ENCODE results near the gene SIGLEC7.
"Not testable (repeated sequence)": the region's sequence is repeated elsewhere in the genome, so short reads cannot be mapped to it uniquely, and the experiment has no call there.

Gene SIGLEC7

DNA sequence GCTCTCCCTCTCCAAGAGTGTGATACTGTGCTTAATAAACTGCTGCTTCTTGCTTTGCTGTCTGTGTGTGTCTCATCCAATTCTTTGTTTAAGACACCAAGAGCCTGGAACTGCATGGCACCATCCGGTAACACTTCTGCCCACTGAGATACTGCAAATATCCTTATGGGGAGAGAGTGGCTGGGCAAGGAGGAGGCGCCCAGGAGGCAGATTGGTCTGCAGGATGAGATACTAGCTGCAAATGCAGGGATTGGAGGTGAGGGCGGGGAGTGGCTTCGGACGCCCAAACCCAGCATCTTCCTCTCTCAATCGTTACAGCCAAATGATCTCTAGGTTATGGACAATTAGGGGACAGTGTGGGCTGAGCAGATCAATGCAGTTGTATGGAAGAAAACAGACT lies 1.7 kb upstream of the SIGLEC7 start:
- DNase-seq, result no peak

DNA sequence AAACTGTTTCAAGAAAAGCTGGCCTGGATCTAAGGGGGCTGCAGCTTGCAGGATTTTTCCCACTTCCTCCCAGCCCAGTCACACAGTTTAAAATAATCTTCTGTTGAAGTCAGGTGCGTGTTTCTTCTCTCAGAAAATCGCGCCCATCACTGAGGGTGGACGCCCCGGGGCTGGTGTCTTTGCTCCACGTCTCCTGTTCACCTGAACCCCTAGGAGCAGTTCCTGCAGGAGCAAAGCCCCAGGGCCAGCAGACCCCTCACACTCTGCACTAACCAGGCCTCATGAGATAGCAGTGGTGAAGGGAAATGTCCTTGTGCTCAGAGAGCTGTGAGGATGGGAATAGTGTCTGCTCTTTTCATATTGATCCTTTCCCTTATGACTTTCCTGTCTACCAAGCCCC lies 920 bp upstream of the SIGLEC7 start:
- DNase-seq, result no peak

DNA sequence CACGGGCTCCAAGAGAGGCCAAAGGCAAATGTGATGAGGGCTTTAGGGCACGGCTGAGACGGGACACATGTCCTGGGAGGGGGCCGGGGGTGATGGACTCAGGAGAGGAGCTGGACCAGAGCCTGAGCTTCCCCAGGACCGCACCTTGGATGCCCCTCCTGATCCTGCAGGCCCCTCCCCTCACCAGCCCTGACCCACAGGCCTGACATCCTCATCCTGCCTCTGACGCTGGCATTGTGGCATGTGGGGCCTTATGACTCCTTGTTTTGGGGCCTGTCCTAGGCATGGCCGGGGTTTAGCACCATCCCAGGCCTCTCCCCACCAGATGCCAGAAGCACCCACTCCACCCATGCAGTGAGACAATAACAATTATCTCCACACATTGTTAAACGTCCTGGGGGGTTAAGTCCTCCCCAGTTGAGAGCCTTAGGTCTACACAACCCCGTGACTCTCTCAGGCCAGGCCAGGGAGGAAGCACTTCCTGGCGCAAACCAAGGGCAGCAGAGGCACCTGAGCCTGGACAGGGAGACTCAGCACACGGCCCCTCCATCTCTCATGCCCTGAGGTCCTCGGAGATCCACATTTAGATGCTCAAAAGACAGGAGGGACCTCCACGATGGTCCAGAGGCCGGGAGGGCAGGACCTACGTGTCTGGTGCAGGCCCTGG lies 841 bp downstream of the SIGLEC7 start:
- not testable (repeated sequence) for DNase-seq

DNA sequence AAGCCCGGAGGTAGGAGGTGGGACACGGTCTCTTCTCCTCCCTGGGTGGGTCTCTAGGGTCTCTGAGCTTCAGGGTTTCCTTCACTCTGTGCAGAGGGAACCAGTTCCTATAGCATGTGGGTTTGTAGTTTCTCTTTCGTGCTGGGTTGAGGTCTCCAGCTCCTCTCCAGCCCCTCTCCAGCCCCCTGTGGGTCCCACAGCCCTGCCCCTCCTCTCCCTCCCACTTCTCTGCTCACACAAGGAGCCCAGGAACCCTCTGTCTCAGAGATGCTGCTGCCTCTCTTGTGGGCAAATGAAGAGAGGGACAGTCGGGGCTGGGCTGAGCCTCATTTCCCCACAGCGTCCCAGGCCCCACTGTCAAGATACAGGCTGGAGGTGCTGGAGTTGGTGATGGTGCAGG lies 1.4 kb downstream of the SIGLEC7 start:
- no peak for DNase-seq

DNA sequence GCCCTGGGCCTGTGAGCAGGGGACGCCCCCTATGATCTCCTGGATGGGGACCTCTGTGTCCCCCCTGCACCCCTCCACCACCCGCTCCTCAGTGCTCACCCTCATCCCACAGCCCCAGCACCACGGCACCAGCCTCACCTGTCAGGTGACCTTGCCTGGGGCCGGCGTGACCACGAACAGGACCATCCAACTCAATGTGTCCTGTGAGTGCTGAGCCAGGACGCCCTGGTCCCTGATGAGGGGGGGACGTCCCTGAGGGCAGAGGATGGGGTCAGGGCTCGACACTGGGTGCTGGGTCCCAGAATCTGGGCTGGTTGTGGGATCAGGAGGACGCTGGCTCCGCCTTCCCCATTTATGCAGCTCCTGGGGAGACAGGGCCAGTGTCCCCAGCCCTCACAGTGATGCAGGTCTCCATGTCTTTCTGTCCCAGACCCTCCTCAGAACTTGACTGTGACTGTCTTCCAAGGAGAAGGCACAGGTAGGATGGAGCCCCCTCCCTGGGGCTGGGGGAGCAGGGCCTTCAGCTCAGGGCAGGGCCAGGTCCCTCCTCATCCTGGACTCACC lies 2.5 kb downstream of the SIGLEC7 start:
- no peak for DNase-seq

DNA sequence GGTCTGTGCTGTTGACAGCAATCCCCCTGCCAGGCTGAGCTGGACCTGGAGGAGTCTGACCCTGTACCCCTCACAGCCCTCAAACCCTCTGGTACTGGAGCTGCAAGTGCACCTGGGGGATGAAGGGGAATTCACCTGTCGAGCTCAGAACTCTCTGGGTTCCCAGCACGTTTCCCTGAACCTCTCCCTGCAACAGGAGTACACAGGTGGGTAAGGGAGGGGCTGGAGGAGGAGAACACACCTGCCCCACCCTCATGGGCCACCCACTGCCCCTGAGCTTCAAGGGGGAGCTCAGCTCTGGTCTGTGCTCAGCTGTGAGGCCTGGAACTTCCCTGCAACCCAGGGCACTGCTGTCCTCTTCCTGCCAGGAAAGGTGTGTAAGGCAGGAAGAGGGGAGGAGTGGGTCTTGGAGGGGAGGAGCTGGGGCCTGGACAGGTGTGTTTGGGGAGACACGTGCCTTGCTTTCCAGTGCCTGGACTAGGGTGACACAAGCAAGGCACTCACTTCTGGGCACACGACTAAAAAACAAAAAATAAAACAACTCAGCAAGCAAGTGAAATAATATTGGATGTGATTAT lies 3.9 kb downstream of the SIGLEC7 start:
- no peak for DNase-seq

DNA sequence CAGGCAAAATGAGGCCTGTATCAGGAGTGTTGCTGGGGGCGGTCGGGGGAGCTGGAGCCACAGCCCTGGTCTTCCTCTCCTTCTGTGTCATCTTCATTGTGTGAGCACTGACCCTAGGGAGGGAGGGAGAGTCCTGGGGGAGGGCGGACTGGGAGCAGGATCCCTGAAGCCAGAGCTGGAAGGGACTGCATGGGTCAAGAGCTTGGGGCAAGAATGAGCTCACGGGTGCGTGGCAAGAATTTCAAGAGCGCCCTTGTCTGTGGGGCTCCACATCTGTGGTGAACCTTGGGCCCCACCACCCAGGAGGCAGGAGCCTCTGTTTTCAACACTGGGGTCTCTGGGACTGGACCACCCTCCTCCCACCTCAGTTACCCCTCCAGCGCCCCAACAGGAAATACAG lies 4.7 kb downstream of the SIGLEC7 start:
- no peak for DNase-seq

DNA sequence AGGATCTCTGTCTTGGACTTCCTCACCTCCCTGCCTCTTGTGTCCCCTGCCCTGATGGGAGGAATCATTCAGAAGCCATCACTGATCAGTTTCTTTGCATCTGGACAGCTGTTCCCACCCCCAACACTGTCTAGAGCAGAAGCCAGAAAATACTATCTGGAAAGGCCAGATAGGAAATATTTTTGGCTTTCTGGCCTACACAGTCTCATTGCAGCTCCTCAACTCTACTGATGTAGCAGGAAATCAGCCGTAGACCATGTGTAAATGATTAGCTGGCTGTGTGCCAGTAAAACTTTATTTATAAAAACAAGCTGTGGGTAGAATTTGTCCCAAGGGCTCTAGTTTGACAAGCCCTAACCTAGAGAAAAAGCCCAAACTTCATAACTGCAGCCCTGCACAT lies 5.6 kb downstream of the SIGLEC7 start:
- DNase-seq, result no peak

DNA sequence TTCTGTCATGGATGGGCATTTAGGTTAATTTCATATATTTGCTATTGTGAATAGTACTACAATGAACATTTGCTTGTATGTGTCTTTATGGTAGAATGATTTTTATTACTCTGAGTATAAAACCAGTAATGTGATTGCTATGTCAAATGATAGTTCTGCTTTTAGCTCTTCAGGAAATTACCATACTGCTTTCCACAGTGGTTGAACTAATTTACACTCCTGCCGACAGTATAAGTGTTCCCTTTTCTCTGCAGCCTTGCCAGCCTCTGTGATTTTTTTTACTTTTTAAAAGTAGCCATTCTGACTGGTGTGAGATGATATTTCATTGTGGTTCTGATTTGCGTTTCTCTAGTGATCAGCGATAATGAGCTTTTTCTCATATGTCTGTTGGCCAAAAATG lies 6.5 kb downstream of the SIGLEC7 start:
- no peak for DNase-seq

DNA sequence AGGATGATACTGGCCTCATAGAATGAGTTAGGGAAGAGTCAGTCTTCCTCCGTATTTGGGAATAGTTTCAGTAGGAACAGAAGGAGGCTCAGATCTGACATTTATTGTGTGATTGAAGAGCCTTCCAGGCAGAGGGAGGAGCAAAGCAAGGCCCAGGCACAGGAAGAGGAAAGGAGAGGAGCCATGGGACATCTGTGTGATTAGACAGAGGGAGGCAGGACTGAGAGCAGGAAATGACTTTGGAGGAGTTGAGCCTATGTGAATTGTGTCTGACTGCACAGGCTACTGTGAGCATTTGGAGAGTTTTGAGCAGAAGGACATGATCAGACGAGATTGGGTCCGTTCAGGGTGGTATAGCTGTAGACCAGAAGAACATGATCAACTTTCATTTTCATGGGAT lies 8.5 kb downstream of the SIGLEC7 start:
- no peak for DNase-seq

DNA sequence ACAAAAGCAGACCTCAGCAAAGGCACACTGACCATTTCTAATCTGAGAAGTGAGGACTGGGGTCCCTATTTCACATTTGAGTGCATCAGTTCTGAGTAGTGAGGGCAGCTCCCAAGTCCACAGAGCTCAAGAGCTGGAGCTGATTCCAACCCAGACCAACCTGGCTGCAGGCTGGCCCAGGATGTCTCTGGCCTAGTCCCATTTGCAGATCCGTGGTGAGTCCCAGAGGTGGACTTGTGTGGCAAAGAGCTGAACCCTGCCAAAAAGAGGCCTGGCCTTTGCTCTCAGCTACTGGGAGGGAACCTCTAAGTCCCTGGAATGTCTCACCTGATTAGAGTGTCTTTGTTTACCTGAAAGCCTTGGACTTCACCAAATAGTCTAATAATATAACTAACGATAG lies 14.6 kb downstream of the SIGLEC7 start:
- DNase-seq, result no peak

DNA sequence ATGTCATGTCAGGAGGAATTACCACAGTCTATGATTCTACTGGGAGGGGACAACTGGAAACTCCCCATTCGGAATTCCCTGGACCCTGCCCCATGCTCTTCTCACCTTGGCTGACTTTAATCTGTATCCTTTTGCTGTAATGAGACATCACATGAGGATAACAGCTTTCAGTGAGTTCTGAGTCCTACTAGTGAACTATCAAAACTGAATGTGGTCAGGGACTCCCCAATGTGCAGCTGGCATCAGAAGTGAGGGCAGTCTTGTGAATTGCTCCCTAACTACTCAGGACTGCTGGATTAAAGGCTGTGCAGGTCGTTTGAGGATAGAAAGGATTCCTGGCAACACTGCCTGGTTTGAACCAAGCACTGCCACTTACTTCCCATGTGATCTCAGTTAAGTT lies 15.2 kb downstream of the SIGLEC7 start:
- DNase-seq, result no peak

DNA sequence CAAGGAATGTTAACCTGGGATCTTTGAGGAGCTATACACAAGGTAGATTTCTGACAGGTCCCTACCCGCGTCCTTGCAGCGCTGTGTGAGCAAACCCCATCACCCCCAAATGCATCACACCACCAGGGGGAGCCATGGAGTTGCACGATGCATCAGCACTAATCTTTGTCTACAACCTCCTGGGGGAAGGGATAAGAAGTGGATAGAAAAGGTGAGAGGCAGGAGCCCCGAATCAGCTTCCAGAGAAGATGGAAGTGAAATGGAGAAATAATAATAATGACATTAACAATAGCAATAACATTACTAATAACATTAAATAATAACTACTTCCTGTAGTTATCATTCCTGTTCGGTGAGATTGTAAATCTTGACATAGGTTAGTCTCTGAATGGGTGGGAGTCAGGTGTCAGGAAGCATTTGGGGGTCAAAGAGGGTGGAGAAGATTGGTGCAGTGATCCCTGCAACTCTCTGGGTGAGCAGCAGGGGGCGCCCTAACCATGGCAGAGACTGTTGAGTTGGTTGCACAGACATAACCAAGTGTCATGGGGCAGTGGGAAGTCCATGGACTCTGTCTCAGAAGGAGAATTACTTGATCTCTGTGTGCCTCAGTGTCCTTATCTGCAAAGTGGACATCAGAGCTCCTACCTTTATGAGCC lies 16.5 kb downstream of the SIGLEC7 start:
- DNase-seq, result no peak

DNA sequence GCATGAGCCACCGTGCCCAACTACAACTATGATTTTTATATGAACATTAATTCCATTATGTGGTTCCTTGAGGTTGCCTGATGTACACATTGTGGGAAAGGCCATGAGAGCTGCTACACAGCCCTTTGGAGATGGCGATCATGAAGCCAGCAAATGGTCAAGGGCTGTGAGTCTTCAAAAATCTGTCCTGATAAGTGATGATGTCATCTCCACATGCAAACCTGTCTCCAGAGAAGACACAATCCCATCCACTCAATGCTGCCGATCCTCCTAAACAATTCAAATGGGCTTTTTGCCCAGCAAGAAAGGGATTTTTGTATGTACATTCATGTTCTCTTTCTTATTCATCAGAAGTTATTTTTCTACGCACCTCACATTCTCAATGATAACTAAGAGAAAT lies 17.6 kb downstream of the SIGLEC7 start:
- no peak for DNase-seq

DNA sequence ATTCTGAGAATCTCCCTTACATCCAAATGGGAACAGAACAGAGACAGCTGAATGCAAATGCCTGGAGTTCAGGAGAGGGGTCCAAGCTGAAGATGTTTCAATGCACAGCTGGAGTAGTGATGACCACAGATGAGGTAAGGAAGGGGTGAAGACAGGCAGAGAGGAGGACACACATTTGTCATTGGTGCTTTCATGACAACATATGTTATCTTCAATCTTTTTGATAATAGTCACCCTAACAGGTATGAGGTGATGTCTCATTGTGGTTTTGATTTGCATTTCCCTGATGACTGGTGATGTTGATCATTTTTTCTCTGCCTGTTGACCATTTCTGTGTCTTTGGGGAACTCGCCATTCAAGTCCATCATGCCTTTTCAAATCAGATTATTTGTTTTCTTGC lies 19.2 kb downstream of the SIGLEC7 start:
- DNase-seq, result no peak

DNA sequence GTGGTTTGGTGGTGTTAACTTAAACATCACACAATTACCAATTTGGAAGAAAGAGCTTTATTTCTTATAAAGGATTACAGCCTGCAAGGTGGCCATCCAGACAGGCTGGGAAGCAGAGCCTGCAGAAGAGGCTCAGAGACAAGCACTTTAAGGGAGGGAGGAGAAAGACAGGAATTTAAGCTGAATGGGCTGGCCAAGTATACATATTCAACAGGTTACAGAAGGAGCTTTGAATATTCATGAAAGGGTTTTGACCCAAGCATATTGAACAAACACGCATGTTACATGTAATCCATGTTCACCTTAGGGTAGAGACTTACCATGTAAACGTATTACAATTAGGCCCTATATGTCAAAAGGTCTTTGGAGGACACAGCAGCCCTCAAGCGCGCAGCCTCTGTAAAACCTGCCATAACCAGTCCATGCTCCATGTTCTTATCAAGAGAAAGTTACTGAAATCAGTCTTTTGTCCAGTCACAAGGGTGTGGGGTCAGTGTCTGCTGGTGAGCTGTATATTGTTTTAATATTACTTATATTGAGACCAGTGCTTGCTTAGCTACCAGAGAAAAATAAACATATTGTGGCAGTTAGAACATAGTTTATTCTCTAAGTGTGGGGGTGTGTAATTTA lies 19.9 kb downstream of the SIGLEC7 start:
- no peak for DNase-seq

DNA sequence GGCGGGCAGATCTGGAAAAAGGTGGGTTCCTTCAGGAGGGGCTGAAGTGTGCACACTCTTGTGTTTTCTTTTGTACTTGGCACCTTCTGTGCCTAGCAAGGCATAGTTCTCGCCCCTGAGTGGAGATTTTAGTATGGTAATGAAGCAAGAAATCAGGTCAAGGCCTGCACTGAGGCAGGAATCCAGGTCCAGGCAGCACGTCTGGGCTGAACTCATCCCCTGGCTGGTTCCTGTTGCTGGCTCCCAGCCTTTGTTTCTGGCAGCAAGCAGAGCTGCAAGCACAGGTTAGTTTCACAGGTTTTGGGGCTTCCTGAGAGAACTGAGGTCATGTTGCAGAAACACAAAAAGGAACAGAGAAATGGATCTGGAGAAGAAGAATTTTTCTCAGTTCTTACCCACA lies 21.2 kb downstream of the SIGLEC7 start:
- DNase-seq, result no peak

DNA sequence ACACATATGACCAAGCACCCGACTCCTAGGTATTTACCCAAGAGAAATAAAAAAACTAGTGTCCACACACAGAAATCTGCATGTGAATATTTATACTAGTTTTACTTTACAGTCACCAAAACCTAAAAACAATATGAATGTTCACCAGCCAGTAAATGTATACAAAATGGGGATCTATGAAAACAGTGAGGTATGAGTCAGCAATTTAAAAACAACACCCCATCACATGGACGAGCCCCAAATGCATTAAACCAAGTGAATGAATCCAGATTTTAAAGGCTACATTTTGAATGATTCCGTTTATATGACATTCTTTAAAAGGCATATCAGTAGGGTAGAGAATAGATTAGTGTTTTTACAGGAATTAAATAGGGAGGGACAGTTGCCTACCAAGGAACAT lies 22.1 kb downstream of the SIGLEC7 start:
- no peak for DNase-seq

DNA sequence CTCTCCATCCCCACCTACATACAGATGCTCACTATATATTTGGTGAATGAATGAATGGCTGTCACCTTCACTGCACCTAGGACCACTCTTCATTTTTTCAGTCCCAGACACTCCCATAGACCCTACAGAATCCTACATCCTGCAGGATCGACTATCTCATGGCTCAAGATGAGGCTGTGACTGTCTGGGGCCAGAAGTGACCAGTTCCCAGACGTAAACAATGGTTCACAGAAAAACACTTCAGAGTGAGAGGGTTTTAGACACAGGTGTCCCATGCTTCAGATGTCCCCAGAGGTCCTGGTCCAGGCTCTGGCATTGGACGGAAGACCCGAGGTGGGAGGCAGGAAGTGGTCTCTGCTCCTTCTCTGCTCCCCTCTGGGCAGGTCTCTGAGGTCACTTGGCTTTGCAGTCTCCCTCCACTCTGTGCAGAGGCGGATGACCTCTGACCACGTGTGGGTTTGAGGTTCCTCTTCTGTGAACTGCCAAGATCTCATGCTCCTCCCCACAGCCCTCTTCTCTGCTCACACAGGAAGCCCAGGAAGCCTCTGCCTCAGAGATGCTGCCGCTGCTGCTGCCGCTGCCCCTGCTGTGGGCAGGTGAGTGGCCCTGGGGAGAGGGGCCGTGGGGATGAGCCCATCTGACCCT lies 24.9 kb downstream of the SIGLEC7 start:
- DNase-seq, result no peak

DNA sequence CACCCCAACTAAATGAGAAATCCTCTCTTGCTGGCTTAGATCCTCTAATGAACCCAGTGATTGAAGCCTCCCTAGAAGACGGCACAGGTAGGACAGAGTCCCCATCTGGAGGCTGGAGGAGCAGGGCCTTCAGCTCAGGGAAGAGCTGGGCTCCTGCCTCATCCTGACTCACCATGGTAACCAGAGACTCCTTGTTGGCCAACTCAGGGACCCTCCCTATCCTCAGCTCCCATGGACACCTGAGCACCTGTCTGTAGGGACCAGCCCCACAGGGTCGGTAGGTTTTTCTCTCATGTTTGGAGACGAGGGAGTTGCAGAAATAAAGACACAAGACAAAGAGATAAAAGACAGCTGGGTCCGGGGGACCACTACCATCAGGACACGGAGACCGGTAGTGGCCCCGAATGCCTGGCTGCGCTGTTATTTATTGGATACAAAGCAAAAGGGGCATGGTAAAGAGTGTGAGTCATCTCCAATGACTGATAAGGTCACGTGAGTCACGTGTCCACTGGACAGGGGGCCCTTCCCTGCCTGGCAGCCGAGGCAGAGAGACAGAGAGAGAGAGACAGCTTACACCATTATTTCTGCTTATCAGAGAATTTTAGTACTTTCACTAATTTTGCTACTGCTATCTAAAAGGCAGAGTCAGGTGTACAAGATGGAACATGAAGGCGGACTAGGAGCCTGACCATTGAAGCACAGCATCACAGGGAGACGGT lies 26.6 kb downstream of the SIGLEC7 start:
- DNase-seq, result no peak

DNA sequence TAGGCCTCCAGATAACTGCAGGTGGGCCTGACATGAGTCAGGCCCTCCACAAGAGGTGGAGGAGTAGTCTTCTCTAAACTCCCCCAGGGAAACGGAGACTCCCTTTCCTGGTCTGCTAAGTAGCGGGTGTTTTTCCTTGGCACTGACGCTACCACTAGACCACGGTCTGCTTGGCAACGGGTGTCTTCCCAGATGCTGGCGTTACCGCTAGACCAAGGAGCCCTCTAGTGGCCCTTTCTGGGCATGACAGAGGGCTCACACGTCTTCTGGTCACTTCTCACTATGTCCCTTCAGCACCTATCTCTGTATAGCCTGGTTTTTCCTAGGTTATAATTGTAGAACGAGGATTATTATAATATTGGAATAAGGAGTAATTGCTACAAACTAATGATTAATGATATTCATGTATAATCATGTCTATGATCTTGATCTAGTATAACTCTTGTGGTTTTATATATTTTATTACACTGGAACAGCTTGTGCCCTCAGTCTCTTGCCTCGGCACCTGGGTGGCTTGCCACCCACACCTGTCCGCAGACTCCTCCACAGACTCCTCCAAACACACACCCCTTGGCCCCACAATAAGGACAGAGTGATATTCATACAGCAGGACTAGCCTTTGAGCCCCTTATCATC lies 27.3 kb downstream of the SIGLEC7 start:
- not testable (repeated sequence) for DNase-seq

DNA sequence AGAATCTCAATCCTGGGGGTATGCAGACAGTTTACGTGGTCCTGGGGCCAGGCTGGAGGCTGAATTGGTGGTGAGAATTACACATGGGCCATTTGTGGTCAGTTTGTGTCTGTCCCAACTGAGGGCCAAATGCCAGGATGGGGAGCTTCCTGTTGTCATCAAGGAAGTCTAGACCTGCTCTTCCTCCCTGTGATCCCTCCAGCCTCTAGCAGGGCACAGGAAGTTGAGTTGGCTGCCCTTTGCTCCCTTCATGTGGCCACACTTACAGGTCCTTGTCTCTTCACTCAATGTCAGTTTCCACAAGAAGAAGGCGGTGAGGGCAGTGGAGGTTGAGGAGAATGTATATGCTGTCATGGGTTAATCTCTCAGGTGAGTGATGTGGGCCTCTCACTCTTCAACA lies 30.1 kb downstream of the SIGLEC7 start:
- DNase-seq, result no peak

All from NCI-H524 treated with DMSO at 0.1 percent for 48 hours (cell line).